HL-60 (cell line): ENCODE measurements around the gene RXRG.

Experiments
- DNase-seq, 2 experiments: peaks; one replicate each; pipeline ENCODE4 v3.0.0-alpha.2; 2010 to 2020; ENCODE audit warnings: low read depth in 1 of 2, low spot score in 1 of 2
- H3K27ac ChIP-seq: fragments of 250-450 bp; sonication (Bioruptor Pico); replicated peaks from 2 replicates; pipeline ENCODE4 v1.5.1; 2020; ENCODE audit warnings: mild to moderate bottlenecking, moderate library complexity
- H3K27me3 ChIP-seq: fragments of 250-450 bp; sonication (Bioruptor Pico); 2 replicates; pipeline ENCODE4 v1.5.1; 2021; ENCODE audit warnings: mild to moderate bottlenecking, moderate library complexity; ENCODE audit not compliant: insufficient read depth, poor library complexity, severe bottlenecking
- H3K4me3 ChIP-seq: replicated peaks from 2 replicates; pipeline ENCODE4 v1.5.1; 2011; ENCODE audit warnings: mild to moderate bottlenecking, control low read depth, low read length; ENCODE audit not compliant: insufficient read depth
- GABPA ChIP-seq: IDR thresholded peaks from 2 replicates; pipeline ENCODE4 v1.6.1; 2012; ENCODE audit warnings: low read depth
- POLR2AphosphoS5 ChIP-seq: IDR thresholded peaks from 2 replicates; pipeline ENCODE4 v1.6.1; 2012; ENCODE audit warnings: low read depth
- SPI1 ChIP-seq: IDR thresholded peaks from 2 replicates; pipeline ENCODE4 v1.6.1; 2012; ENCODE audit warnings: low read depth, mild to moderate bottlenecking, borderline replicate concordance
- TF ChIP-seq, protein P1 (sequence below): IDR thresholded peaks from 2 replicates; pipeline ENCODE4 v1.6.1; 2012; ENCODE audit warnings: low read depth; ENCODE audit not compliant: insufficient replicate concordance
- TF ChIP-seq, protein P2 (sequence below): IDR thresholded peaks from one replicate; pipeline ENCODE4 v1.5.1; 2011; ENCODE audit warnings: low read length, control low read depth, inconsistent platforms; ENCODE audit not compliant: insufficient read depth

Gene RXRG

DNA sequence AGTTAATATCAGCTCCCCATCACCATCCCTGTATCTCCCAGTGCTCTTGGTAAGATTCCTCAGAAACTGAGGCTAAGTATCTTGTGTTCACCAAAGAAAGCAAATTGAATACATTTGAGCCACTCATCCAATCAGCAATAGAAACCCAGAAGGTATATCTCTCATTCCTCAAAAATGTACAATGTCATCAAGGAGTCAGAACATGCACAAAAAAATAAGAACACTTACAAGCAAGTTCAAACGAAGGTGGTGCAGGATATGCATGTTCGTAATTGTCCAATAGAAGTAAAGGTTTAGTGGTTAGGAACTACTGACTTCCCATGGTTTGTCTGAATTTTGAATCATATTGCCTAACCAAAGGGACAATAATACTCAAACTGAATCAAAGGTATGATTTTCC is 24.3 kb downstream of the RXRG start:
- Histone ChIP-seq H3K27ac (no peak overlapping the region), H3K4me3 (no peak overlapping the region), H3K27me3 (peaks cover 2% of the 10 kb centered on the region)
- TF ChIP-seq, protein P1, sequence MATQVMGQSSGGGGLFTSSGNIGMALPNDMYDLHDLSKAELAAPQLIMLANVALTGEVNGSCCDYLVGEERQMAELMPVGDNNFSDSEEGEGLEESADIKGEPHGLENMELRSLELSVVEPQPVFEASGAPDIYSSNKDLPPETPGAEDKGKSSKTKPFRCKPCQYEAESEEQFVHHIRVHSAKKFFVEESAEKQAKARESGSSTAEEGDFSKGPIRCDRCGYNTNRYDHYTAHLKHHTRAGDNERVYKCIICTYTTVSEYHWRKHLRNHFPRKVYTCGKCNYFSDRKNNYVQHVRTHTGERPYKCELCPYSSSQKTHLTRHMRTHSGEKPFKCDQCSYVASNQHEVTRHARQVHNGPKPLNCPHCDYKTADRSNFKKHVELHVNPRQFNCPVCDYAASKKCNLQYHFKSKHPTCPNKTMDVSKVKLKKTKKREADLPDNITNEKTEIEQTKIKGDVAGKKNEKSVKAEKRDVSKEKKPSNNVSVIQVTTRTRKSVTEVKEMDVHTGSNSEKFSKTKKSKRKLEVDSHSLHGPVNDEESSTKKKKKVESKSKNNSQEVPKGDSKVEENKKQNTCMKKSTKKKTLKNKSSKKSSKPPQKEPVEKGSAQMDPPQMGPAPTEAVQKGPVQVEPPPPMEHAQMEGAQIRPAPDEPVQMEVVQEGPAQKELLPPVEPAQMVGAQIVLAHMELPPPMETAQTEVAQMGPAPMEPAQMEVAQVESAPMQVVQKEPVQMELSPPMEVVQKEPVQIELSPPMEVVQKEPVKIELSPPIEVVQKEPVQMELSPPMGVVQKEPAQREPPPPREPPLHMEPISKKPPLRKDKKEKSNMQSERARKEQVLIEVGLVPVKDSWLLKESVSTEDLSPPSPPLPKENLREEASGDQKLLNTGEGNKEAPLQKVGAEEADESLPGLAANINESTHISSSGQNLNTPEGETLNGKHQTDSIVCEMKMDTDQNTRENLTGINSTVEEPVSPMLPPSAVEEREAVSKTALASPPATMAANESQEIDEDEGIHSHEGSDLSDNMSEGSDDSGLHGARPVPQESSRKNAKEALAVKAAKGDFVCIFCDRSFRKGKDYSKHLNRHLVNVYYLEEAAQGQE: no peak
- TF ChIP-seq, protein P2, sequence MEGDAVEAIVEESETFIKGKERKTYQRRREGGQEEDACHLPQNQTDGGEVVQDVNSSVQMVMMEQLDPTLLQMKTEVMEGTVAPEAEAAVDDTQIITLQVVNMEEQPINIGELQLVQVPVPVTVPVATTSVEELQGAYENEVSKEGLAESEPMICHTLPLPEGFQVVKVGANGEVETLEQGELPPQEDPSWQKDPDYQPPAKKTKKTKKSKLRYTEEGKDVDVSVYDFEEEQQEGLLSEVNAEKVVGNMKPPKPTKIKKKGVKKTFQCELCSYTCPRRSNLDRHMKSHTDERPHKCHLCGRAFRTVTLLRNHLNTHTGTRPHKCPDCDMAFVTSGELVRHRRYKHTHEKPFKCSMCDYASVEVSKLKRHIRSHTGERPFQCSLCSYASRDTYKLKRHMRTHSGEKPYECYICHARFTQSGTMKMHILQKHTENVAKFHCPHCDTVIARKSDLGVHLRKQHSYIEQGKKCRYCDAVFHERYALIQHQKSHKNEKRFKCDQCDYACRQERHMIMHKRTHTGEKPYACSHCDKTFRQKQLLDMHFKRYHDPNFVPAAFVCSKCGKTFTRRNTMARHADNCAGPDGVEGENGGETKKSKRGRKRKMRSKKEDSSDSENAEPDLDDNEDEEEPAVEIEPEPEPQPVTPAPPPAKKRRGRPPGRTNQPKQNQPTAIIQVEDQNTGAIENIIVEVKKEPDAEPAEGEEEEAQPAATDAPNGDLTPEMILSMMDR: no peak
- no peak for TF ChIP-seq SPI1
- no peak for TF ChIP-seq GABPA
- no peak for TF ChIP-seq POLR2AphosphoS5
- no peak for DNase-seq

DNA sequence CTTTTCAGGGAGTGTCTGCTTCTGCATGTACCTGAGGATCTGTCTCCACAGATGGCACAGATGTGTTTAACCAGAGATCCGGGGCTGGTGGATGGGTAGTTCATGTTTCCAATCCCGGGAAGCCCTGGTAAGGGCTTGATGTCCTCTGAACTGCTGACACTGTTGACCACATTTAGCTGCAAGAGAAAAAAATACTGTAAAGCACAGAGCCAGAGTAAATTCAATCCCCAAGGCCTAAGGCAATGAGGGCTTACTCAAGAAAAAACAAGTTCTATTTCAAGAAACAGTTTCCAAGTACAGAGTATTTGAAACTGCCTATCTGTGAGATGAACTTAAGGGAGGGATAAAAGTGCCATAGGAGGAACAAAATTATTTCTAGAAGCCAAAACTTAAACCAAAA is 25.1 kb downstream of the RXRG start:
- H3K4me3 ChIP-seq: no peak overlapping the region
- TF ChIP-seq POLR2AphosphoS5: no peak
- TF ChIP-seq, protein P1: no peak
- no peak for TF ChIP-seq SPI1
- TF ChIP-seq GABPA: no peak
- H3K27ac ChIP-seq: no peak overlapping the region
- peaks cover 5% of the 10 kb centered on the region for H3K27me3 ChIP-seq
- no peak for DNase-seq

DNA sequence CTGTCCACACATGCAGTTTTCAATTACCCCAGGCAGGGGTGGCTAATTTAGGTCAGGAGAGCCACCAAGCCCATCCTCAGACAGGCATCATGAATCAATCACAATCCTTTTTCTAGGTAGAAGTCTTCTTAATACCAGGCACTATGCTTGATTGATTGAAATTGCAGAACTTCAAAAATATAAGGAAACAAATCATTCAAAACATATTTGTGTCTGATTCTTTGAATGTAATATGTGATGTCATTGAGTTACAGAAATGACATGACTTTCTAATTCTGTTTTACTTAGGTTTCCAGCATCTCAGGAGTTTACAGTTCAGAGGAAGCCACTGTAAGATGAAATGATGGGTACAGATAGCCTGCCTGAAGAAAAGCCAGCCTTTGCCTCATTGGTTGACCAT is 26.7 kb downstream of the RXRG start:
- Histone ChIP-seq H3K27ac (no peak overlapping the region), H3K27me3 (peaks cover 9% of the 10 kb centered on the region), H3K4me3 (no peak overlapping the region)
- no peak for DNase-seq
- TF ChIP-seq SPI1 (no peak), GABPA (no peak), POLR2AphosphoS5 (no peak)
- TF ChIP-seq, protein P2: no peak
- TF ChIP-seq, protein P1: no peak
